Measurements from ENCODE around the gene PAQR8. TPM values are rescaled to one million over a fixed set of nuclear protein-coding genes. Genes with fewer than 3 reads are reported as not detected.

Gene PAQR8
- total RNA-seq, 6 experiments from 2014 or later = 2.8 to 3.8 (median 3.1) TPM

DNA sequence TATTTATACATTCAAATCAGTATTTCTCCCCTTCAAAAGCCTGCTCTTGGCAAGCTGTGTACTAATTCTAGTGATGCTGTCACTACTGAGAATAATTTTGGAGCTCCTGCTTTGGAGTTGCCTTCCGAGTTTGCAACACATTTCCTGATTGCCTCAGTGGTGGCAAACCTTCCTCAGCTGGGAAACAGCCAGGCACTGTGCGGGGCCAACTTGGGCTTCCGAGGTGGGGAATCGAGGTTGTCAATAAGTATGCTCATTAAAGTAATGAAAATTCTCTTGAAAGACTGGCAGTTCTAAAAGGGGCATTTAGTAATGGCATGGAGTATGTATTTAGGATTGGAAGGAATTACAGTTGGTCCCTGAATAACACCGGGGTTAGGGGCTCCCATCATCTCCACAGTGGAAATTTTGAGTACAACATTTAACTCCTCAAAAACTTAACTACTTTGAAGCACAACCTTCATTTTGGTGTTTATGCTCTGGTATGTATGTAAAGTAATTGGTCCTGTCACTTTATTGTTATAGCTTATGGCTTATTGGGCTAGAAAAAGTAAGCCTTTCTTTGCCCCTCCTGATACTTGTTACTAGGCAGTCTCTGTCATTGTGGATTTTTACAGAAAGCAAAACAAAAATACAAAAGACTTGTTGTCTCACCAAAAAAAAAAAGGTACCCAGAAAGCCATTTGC lies 2.7 kb downstream of the PAQR8 start:
- peaks cover 2% of the 10 kb centered on the region for H3K27me3 Mint-ChIP-seq (ENCODE audit: insufficient read depth)
- TF ChIP-seq, protein P1, sequence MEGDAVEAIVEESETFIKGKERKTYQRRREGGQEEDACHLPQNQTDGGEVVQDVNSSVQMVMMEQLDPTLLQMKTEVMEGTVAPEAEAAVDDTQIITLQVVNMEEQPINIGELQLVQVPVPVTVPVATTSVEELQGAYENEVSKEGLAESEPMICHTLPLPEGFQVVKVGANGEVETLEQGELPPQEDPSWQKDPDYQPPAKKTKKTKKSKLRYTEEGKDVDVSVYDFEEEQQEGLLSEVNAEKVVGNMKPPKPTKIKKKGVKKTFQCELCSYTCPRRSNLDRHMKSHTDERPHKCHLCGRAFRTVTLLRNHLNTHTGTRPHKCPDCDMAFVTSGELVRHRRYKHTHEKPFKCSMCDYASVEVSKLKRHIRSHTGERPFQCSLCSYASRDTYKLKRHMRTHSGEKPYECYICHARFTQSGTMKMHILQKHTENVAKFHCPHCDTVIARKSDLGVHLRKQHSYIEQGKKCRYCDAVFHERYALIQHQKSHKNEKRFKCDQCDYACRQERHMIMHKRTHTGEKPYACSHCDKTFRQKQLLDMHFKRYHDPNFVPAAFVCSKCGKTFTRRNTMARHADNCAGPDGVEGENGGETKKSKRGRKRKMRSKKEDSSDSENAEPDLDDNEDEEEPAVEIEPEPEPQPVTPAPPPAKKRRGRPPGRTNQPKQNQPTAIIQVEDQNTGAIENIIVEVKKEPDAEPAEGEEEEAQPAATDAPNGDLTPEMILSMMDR (IDR thresholded peaks at IDR 0.05) = no peak
- no peaks in the 10 kb centered on the region for H3K9me3 Mint-ChIP-seq
- H3K4me1 Mint-ChIP-seq (ENCODE audit: low read depth) = peaks cover 23% of the 10 kb centered on the region
- H3K36me3 Mint-ChIP-seq (ENCODE audit: low read depth) = no peaks in the 10 kb centered on the region
- H3K27ac Mint-ChIP-seq = no peak overlapping the region
- H3K4me3 Mint-ChIP-seq = no peak overlapping the region
- no peak for DNase-seq

DNA sequence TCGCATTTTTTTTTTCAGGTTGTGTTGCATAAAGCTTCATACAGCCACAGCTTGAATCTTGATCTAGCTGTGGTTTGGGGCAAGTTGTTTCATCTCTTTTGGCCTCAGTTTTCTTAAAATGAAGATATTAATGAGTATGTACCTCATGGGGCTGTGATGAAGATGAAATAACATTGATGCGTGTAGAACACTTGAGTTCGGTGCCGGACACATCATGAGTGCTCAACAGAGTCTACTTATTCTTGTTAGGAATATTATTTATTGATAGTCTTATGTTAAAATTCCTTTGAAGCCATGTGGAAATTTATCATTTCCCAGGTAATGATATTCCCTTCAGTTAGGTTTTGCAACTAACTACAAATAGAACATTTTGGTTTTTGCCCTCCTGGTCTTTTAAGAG lies 3.4 kb downstream of the PAQR8 start:
- no peak for DNase-seq
- TF ChIP-seq, protein P1 (IDR thresholded peaks at IDR 0.05) = no peak
- peaks cover 23% of the 10 kb centered on the region for H3K4me1 Mint-ChIP-seq (ENCODE audit: low read depth)
- H3K27ac Mint-ChIP-seq = no peak overlapping the region
- no peaks in the 10 kb centered on the region for H3K9me3 Mint-ChIP-seq
- H3K4me3 Mint-ChIP-seq = no peak overlapping the region
- peaks cover 2% of the 10 kb centered on the region for H3K27me3 Mint-ChIP-seq (ENCODE audit: insufficient read depth)
- no peaks in the 10 kb centered on the region for H3K36me3 Mint-ChIP-seq (ENCODE audit: low read depth)

DNA sequence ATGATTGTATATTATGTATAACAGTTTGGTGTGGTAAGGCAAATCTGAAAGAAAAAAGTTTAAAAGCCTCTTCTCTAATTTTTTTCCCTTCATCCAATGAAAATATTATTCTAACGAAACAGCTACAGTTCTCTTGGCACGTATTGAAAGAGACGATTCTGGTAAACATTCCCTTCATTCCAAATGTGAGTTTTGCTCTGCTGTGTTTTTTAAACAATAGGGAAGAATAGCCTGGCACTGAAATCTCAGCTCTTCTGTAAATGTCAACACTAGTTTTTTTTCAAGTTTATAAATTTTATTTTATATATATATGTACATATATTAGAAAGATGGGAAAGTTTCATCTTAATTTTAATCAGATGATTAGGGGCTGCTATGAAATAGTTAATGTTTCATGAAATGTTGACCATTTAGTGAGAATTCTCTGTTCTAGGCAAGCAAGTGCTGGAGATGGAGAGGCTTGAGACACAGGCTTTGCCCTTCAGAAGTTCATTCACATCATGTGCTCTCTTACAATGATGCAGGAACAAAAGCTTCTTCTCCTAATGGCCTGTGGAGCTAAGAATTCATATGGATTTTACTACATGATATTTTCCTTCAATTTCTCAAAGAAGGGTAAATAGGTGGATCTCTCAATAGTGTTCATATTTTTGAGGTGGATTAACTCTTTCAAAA lies 4.1 kb downstream of the PAQR8 start:
- DNase-seq = no peak

DNA sequence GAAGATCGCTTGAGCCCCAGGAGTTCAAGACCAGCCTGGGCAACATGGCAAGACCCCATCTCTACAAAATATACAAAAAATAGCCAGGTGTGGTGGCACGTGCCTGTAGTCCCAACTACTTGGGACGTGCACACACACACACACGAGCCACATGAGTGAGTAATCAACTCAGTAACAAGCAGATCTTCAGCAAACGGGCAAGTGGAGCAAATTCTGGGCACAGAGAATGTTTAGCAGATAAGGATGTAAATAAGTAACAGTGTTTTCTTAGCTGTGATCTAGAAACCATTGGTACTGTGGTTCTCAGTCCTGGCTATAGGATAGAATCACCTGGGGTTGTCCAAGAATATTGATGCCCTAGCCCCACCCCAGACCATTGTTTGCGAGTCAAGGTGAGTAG lies 6.1 kb downstream of the PAQR8 start:
- no peaks in the 10 kb centered on the region; the same call in 1 of the 2 replicates for H3K27me3 Mint-ChIP-seq (ENCODE audit: insufficient read depth)
- no peak for DNase-seq
- no peaks in the 10 kb centered on the region for H3K9me3 Mint-ChIP-seq
- no peak overlapping the region for H3K27ac Mint-ChIP-seq
- H3K36me3 Mint-ChIP-seq (ENCODE audit: low read depth) = no peaks in the 10 kb centered on the region
- no peak overlapping the region for H3K4me3 Mint-ChIP-seq
- H3K4me1 Mint-ChIP-seq (ENCODE audit: low read depth) = peaks cover 9% of the 10 kb centered on the region
- TF ChIP-seq, protein P1 (IDR thresholded peaks at IDR 0.05) = no peak

More for the DNA sequence above, 4.1 kb downstream of the PAQR8 start:
- TF ChIP-seq, protein P1 (IDR thresholded peaks at IDR 0.05) = no peak
- Mint-ChIP-seq H3K4me1 (ENCODE audit: low read depth) (peaks cover 23% of the 10 kb centered on the region), H3K9me3 (no peaks in the 10 kb centered on the region), H3K27ac (no peak overlapping the region), H3K4me3 (no peak overlapping the region), H3K27me3 (ENCODE audit: insufficient read depth) (peaks cover 2% of the 10 kb centered on the region), H3K36me3 (ENCODE audit: low read depth) (no peaks in the 10 kb centered on the region)

DNA sequence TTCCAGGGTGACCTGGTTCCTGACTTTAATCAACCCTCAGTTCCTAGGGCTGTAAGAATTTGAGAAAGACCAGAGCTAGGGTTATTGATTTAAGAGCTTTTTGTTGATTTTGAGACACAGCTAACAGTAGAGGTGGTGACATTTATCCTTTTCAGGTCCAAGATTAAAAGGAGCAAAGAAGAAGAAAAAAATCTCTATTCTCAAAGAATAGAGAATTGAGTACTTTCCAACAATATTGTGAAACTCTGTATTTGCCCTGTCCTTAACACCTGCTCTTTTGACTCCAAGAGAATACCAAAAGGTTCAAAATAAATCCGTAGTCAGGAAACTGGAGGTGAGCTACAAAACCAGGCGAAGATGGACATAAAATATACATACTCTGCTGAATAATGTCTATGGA lies 7.3 kb downstream of the PAQR8 start:
- Mint-ChIP-seq H3K4me1 (ENCODE audit: low read depth) (no peaks in the 10 kb centered on the region), H3K27me3 (ENCODE audit: insufficient read depth) (no peaks in the 10 kb centered on the region; the same call in 1 of the 2 replicates), H3K9me3 (peaks cover 4% of the 10 kb centered on the region), H3K36me3 (ENCODE audit: low read depth) (peaks cover 9% of the 10 kb centered on the region), H3K27ac (no peak overlapping the region), H3K4me3 (no peak overlapping the region)
- TF ChIP-seq, protein P1 (IDR thresholded peaks at IDR 0.05) = no peak
- DNase-seq = no peak

Measured in HFFc6 (cell line).